ENCODE data around the gene TUBB2A. TPM values are rescaled to one million over a fixed set of nuclear protein-coding genes. Genes with fewer than 3 reads are reported as not detected.
"Not testable (repeated sequence)": the region's sequence is repeated elsewhere in the genome, so short reads cannot be mapped to it uniquely, and the experiment has no call there.

Gene TUBB2A
- total RNA-seq, 1 experiment from 2014 or later: 49.9 TPM

- no TSS peak for BruUV-seq (replicated peaks)
- Histone ChIP-seq H3K4me2 (ENCODE audit: low read length) (peak overlapping the region; percentile 54), H3K4me1 (ENCODE audit: control insufficient read depth in 1 of 2, insufficient read depth in 2 of 2, low read length in 2 of 2) (peaks cover 14 to 66% of the 10 kb centered on the region in 2 experiments), H3K27me3 (ENCODE audit: insufficient read depth, low read length) (no peaks in the 10 kb centered on the region), H3K36me3 (ENCODE audit: control insufficient read depth in 1 of 2, insufficient read depth in 2 of 2, low read length in 2 of 2) (peaks cover 3% of the 10 kb centered on the region in 2 experiments; a peak in 2 of 4 replicates), H2AFZ (ENCODE audit: low read depth, low read length, poor library complexity, severe bottlenecking) (no peak overlapping the region), H3K9ac (ENCODE audit: low read length) (peak overlapping the region; percentile 35), H3K27ac (ENCODE audit: low read depth, low read length) (no peak overlapping the region; the same call in 1 of the 2 replicates), H4K20me1 (ENCODE audit: insufficient read depth) (no peaks in the 10 kb centered on the region), H3K79me2 (ENCODE audit: insufficient read depth, low read length) (peaks cover 7% of the 10 kb centered on the region), H3K4me3 (replicated peaks in 1 of 2; ENCODE audit: low read depth in 1 of 2, low read length in 2 of 2) (no peak overlapping the region; a peak in 1 of 4 replicates), H3K9me3 (ENCODE audit: control insufficient read depth in 1 of 2, insufficient read depth in 1 of 2, low read depth in 1 of 2, low read length in 2 of 2) (no peaks in the 10 kb centered on the region), H3K9me2 (ENCODE audit: insufficient read depth) (no peaks in the 10 kb centered on the region)
- POLR2A ChIA-PET: interaction anchor here (0.7 to 2.1 kb wide), 2 partner anchors 12 to 49 kb away, joined by 3 to 5 read pairs; no protein-coding TSS in a partner anchor
- CTCF ChIA-PET: interaction anchor here (1.1 to 1.2 kb wide), 2 partner anchors 36 to 49 kb away, joined by 3 read pairs; no protein-coding TSS in a partner anchor
- no peak for ATAC-seq
- RAD21 ChIA-PET (ENCODE audit: low non-redundant PET in 1 of 2, low total read pairs in 2 of 2, uncharacterized antibody in 2 of 2, unreplicated experiment in 2 of 2): no interaction called here
- DNase-seq (ENCODE audit: low read depth, low spot score): peak; percentile 33
- intact Hi-C loops (cut with micrococcal nuclease): no loop called here
- TF ChIP-seq TCF7L2 (IDR thresholded peaks at IDR 0.05; ENCODE audit: borderline replicate concordance, extremely low read depth, insufficient read depth, insufficient read length) (no peak), CEBPB (IDR thresholded peaks at IDR 0.05; ENCODE audit: low read depth) (no peak), POLR2A (IDR thresholded peaks at IDR 0.05; ENCODE audit: borderline replicate concordance, extremely low read depth, insufficient read depth, insufficient read length) (no peak), ZFX (IDR thresholded peaks at IDR 0.05) (no peak), MAX (IDR thresholded peaks at IDR 0.05) (peak; percentile 28; the same call in 1 of the 2 replicates), JUND (IDR thresholded peaks at IDR 0.05) (no peak; the same call in 1 of the 2 replicates)
Measured at GRCh38 chr6:3159805-3160781, 2.7 kb upstream of the TUBB2A start.

- POLR2A ChIA-PET: interaction anchor here (0.6 to 1.7 kb wide), 9 partner anchors 9 to 226 kb away, joined by 3 to 14 read pairs (median 3); no protein-coding TSS in a partner anchor
Measured at GRCh38 chr6:3156184-3157130, 887 bp downstream of the TUBB2A start.

GRCh38 chr6:3155416-3155815, 1.9 kb downstream of the TUBB2A start:
- H4K20me1 ChIP-seq (ENCODE audit: insufficient read depth); H3K4me3 ChIP-seq (replicated peaks in 1 of 2; ENCODE audit: low read depth in 1 of 2, low read length in 2 of 2); H2AFZ ChIP-seq (ENCODE audit: low read depth, low read length, poor library complexity, severe bottlenecking); RAD21 ChIA-PET (ENCODE audit: low non-redundant PET in 1 of 2, low total read pairs in 2 of 2, uncharacterized antibody in 2 of 2, unreplicated experiment in 2 of 2); intact Hi-C loops (cut with micrococcal nuclease); H3K79me2 ChIP-seq (ENCODE audit: insufficient read depth, low read length); ATAC-seq; H3K9me3 ChIP-seq (ENCODE audit: control insufficient read depth in 1 of 2, insufficient read depth in 1 of 2, low read depth in 1 of 2, low read length in 2 of 2); BruUV-seq (replicated peaks); H3K36me3 ChIP-seq (ENCODE audit: control insufficient read depth in 1 of 2, insufficient read depth in 2 of 2, low read length in 2 of 2); DNase-seq (ENCODE audit: low read depth, low spot score); H3K27me3 ChIP-seq (ENCODE audit: insufficient read depth, low read length); H3K9ac ChIP-seq (ENCODE audit: low read length); H3K9me2 ChIP-seq (ENCODE audit: insufficient read depth); H3K27ac ChIP-seq (ENCODE audit: low read depth, low read length); H3K4me2 ChIP-seq (ENCODE audit: low read length): not testable (repeated sequence)
- CTCF ChIA-PET: interaction anchor here (1.3 kb wide), 1 partner anchor 96 kb away, joined by 4 read pairs; no protein-coding TSS in a partner anchor
- POLR2A ChIA-PET: interaction anchor here (1.1 kb wide), 1 partner anchor 82 kb away, joined by 4 read pairs; no protein-coding TSS in a partner anchor
- peaks cover 3 to 34% of the 10 kb centered on the region in 2 experiments; a peak in 3 of 4 replicates for H3K4me1 ChIP-seq (ENCODE audit: control insufficient read depth in 1 of 2, insufficient read depth in 2 of 2, low read length in 2 of 2)

More at GRCh38 chr6:3156184-3157130, 887 bp downstream of the TUBB2A start:
- TSS peak; percentile 63 for BruUV-seq (replicated peaks)
- H4K20me1 ChIP-seq (ENCODE audit: insufficient read depth); DNase-seq (ENCODE audit: low read depth, low spot score); H3K9me3 ChIP-seq (ENCODE audit: control insufficient read depth in 1 of 2, insufficient read depth in 1 of 2, low read depth in 1 of 2, low read length in 2 of 2); H3K27me3 ChIP-seq (ENCODE audit: insufficient read depth, low read length); H3K79me2 ChIP-seq (ENCODE audit: insufficient read depth, low read length); H3K9me2 ChIP-seq (ENCODE audit: insufficient read depth); H2AFZ ChIP-seq (ENCODE audit: low read depth, low read length, poor library complexity, severe bottlenecking); H3K36me3 ChIP-seq (ENCODE audit: control insufficient read depth in 1 of 2, insufficient read depth in 2 of 2, low read length in 2 of 2): not testable (repeated sequence)
- H3K4me1 ChIP-seq (ENCODE audit: control insufficient read depth in 1 of 2, insufficient read depth in 2 of 2, low read length in 2 of 2): peaks cover 3 to 40% of the 10 kb centered on the region in 2 experiments; a peak in 3 of 4 replicates
- peak overlapping the region; percentile 92 for H3K9ac ChIP-seq (ENCODE audit: low read length)
- ChIA-PET CTCF (interaction anchor here (0.7 kb wide), 2 partner anchors 95 kb away, joined by 3 read pairs; no protein-coding TSS in a partner anchor), RAD21 (ENCODE audit: low non-redundant PET in 1 of 2, low total read pairs in 2 of 2, uncharacterized antibody in 2 of 2, unreplicated experiment in 2 of 2) (interaction anchor here in 1 of 2 experiments (0.6 kb wide), 1 partner anchor 359 kb away, joined by 4 read pairs; no protein-coding TSS in a partner anchor)
- intact Hi-C loops (cut with micrococcal nuclease): loop anchor here (2.0 kb wide), 2 partner anchors 52 to 94 kb away; no protein-coding TSS in a partner anchor
- peak overlapping the region; percentile 68; the same call in 1 of the 2 replicates for H3K27ac ChIP-seq (ENCODE audit: low read depth, low read length)
- peak overlapping the region; percentile 98 for H3K4me2 ChIP-seq (ENCODE audit: low read length)
- H3K4me3 ChIP-seq (replicated peaks in 1 of 2; ENCODE audit: low read depth in 1 of 2, low read length in 2 of 2): peak overlapping the region; percentile 68 to 87
- ATAC-seq: peak; percentile 28
